Mesothelial cell of epicardium (in vitro differentiated cells): ENCODE data around the gene TMPRSS4. TPM values are rescaled to one million over a fixed set of nuclear protein-coding genes. Genes with fewer than 3 reads are reported as not detected.

Experiments used
- DNase-seq, 2 experiments: peaks; one replicate each; pipeline ENCODE4 v3.0.0; 2021; ENCODE audit warnings: low spot score in 2 of 2; ENCODE audit not compliant: unreplicated experiment in 2 of 2
- H3K27ac Mint-ChIP-seq: 2 replicates; pipeline ENCODE4 v1.8.0; 2021; ENCODE audit warnings: mixed read lengths
- H3K27me3 Mint-ChIP-seq: 2 replicates; pipeline ENCODE4 v1.8.0; 2021; ENCODE audit warnings: low read depth, mixed read lengths
- H3K36me3 Mint-ChIP-seq: 2 replicates; pipeline ENCODE4 v1.8.0; 2021; ENCODE audit warnings: mixed read lengths
- H3K4me1 Mint-ChIP-seq: 2 replicates; pipeline ENCODE4 v1.8.0; 2021; ENCODE audit warnings: mixed read lengths
- H3K4me3 Mint-ChIP-seq: 2 replicates; pipeline ENCODE4 v1.8.0; 2021; ENCODE audit warnings: mild to moderate bottlenecking, moderate library complexity, mixed read lengths
- H3K9me3 Mint-ChIP-seq: 2 replicates; pipeline ENCODE4 v1.8.0; 2021; ENCODE audit warnings: mixed read lengths
- total RNA-seq: library from RNA; stranded (reverse); gene quantifications from 3 replicates; pipeline ENCODE4 v1.2.1, GENCODE V29; 2021
- TF ChIP-seq, protein P1 (sequence below): fragments of 200-600 bp; sonication (generic); IDR thresholded peaks from one replicate; pipeline ENCODE4 v1.5.0; 2021; ENCODE audit warnings: antibody characterized with exemption; ENCODE audit not compliant: unreplicated experiment

Gene TMPRSS4
- total RNA-seq, 1 donor from 2014 or later: 0.94 TPM

DNA sequence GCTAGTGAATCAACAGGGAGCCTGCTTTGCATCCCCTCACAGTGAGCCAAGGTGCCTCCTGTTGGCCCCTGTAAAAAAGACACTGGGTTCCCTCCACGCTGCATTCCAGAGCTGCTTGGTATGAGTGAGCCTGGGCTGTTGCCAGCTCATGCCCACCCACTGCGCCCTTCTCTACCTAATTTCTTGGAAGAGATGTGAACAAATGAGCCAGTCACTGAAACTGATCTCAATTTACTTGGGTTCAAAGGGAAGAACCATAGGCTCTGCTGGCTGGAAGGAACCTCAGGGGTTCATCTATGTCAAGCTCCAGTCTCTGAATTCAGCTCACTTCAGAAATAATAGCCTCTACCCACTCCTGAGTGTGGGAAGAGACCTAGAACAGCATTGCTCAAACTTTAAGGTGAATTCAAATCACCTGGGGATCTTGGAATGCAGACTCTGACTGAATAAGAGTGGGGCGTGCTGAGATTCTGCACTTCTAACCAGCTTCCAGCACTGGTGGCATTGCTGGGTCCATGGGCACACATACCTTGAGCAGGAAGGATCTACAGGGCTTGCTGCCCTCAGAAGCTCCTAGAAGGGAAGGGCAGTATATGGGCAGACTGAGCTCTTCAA, 5.4 kb upstream of the TMPRSS4 start:
- no peak overlapping the region for H3K4me3 Mint-ChIP-seq
- no peaks in the 10 kb centered on the region for H3K9me3 Mint-ChIP-seq
- no peak overlapping the region for H3K27ac Mint-ChIP-seq
- H3K4me1 Mint-ChIP-seq: peaks cover under 1% of the 10 kb centered on the region
- H3K27me3 Mint-ChIP-seq: peaks cover 5% of the 10 kb centered on the region
- TF ChIP-seq, protein P1, sequence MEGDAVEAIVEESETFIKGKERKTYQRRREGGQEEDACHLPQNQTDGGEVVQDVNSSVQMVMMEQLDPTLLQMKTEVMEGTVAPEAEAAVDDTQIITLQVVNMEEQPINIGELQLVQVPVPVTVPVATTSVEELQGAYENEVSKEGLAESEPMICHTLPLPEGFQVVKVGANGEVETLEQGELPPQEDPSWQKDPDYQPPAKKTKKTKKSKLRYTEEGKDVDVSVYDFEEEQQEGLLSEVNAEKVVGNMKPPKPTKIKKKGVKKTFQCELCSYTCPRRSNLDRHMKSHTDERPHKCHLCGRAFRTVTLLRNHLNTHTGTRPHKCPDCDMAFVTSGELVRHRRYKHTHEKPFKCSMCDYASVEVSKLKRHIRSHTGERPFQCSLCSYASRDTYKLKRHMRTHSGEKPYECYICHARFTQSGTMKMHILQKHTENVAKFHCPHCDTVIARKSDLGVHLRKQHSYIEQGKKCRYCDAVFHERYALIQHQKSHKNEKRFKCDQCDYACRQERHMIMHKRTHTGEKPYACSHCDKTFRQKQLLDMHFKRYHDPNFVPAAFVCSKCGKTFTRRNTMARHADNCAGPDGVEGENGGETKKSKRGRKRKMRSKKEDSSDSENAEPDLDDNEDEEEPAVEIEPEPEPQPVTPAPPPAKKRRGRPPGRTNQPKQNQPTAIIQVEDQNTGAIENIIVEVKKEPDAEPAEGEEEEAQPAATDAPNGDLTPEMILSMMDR: no peak
- no peak for DNase-seq
- H3K36me3 Mint-ChIP-seq: no peaks in the 10 kb centered on the region

DNA sequence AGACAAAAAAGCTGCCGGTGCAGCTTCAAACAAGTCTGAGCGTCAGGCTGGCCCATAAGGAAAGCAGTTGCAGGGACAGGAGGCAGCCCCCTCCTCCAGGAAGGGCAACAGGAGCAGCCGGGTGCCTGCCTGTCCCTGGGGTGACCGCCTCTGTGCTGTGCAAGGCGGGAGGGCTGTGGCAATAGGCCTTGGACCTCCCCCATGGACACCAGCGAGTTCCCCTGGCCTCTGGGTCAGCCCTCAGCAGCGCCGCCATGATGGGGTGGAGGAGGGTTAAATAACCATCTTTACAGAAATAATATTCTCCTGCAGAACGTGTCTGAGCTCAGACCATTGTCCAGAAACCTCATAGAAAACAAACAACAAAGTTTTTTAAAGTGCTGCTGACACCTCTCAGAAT, 3.3 kb upstream of the TMPRSS4 start:
- H3K9me3 Mint-ChIP-seq: no peaks in the 10 kb centered on the region
- no peak overlapping the region for H3K4me3 Mint-ChIP-seq

DNA sequence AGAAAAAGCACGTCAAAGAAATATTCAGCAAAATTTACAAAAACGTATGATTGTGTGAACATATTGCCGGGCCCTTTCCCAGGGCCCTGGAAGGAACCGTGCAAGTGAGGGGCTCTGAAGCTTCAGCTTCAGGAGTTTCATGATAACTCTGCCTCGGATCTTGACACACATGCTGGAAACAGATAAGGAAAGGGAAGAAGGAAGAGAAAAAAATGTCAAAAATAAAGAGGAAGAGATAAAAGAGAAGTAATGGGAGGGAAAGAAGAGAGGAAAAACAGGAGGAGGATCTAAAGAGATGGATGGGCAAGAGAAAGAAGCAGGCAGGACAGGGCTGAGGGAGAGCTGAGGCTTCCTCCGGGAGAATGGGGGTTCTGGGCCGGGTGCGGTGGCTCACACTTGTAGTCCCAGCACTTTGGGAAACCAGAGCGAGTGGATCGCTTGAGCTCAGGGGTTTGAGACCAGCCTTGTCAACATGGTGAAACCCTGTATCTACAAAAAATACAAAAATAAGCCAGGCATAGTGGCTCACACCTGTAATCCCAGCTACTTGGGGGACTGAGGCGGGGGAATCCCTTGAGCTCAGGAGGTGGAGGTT, 2.7 kb upstream of the TMPRSS4 start:
- no peaks in the 10 kb centered on the region for H3K9me3 Mint-ChIP-seq
- H3K27me3 Mint-ChIP-seq: peaks cover 2% of the 10 kb centered on the region
- H3K36me3 Mint-ChIP-seq: no peaks in the 10 kb centered on the region
- no peak overlapping the region for H3K27ac Mint-ChIP-seq
- TF ChIP-seq, protein P1: no peak
- H3K4me1 Mint-ChIP-seq: peaks cover 20% of the 10 kb centered on the region
- DNase-seq: no peak
- H3K4me3 Mint-ChIP-seq: no peak overlapping the region

More for the DNA sequence above, 3.3 kb upstream of the TMPRSS4 start:
- no peak overlapping the region for H3K27ac Mint-ChIP-seq
- peaks cover 14% of the 10 kb centered on the region for H3K4me1 Mint-ChIP-seq
- peaks cover 2% of the 10 kb centered on the region for H3K27me3 Mint-ChIP-seq
- TF ChIP-seq, protein P1: no peak
- no peak for DNase-seq
- no peaks in the 10 kb centered on the region for H3K36me3 Mint-ChIP-seq

DNA sequence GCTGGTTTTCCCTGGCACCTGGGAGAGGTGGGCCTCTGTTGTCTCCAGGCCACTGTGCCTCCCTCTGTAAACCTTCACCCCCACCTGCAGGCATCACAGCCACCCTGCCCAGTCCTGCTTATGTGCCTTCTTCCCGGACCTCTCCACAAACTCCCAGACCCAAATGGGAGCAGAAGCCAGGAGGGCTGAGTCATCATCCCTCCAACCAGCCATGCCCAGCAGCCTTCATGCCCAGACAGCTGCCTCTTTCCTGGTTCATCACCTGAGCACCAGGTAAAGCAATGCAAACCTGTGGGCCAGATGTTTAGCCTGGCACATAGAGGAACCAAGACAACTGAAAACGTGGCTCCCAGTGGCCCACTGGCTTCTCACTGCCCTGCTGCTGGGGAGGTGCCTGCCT, 2.1 kb upstream of the TMPRSS4 start:
- DNase-seq: no peak
- Mint-ChIP-seq H3K36me3 (no peaks in the 10 kb centered on the region), H3K4me3 (no peak overlapping the region), H3K27me3 (peaks cover 2% of the 10 kb centered on the region), H3K9me3 (no peaks in the 10 kb centered on the region), H3K4me1 (peaks cover 21% of the 10 kb centered on the region), H3K27ac (no peak overlapping the region)
- TF ChIP-seq, protein P1: no peak

DNA sequence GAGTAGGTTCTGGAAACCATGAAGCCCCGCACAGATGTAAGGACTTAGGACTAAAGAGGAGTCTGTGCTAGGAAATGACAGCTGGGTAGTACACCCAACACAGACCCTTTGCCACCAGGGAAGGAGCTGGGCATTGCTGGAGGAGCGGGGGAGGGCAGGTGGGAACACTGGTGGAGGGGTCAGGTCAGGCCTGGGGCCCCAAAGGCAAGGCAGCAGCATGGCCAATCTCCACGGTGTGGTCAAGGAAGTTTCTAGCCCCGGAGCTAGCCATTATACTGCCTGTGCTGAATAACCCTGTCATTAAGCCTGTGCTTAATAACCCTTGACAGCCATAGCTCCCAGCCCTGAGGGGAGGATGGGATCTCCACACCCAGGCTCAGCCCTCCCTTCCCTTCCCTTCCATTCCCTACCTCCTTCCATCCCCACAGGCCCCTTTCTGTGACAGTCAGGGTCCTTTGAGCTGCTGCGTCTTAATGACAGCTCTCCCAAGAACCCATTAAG, 2.1 kb downstream of the TMPRSS4 start:
- Mint-ChIP-seq H3K36me3 (no peaks in the 10 kb centered on the region), H3K4me3 (no peak overlapping the region), H3K9me3 (no peaks in the 10 kb centered on the region), H3K27me3 (peaks cover 2% of the 10 kb centered on the region), H3K4me1 (peaks cover 29% of the 10 kb centered on the region), H3K27ac (no peak overlapping the region)
- TF ChIP-seq, protein P1: no peak
- DNase-seq: no peak
